ENCODE measurements around the gene LRRC4C. TPM values are rescaled to one million over a fixed set of nuclear protein-coding genes. Genes with fewer than 3 reads are reported as not detected.

LRRC4C gene
- total RNA-seq, 2 donors from 2014 or later, result 0.84 to 0.95 TPM

- H3K27ac Mint-ChIP-seq, result no peak overlapping the region
- no peak overlapping the region for H3K4me3 Mint-ChIP-seq
- TF ChIP-seq CTCF (conservative IDR thresholded peaks at IDR 0.05), result no peak
Measured at GRCh38 chr11:41419901-41420300, 39.6 kb downstream of the LRRC4C start.

GRCh38 chr11:41414771-41415440 is 44.5 kb downstream of the LRRC4C start:
- H3K4me1 Mint-ChIP-seq, result peaks cover 29% of the 10 kb centered on the region
- H3K27ac ChIP-seq (ENCODE audit: low read depth, low read length), result no peak overlapping the region
- H3K27ac Mint-ChIP-seq, result no peak overlapping the region

More at GRCh38 chr11:41419901-41420300, 39.6 kb downstream of the LRRC4C start:
- H3K27me3 Mint-ChIP-seq (ENCODE audit: insufficient read depth), result no peaks in the 10 kb centered on the region
- H3K4me1 Mint-ChIP-seq, result peaks cover 35% of the 10 kb centered on the region
- no peaks in the 10 kb centered on the region for H3K36me3 Mint-ChIP-seq (ENCODE audit: low read depth)
- peaks cover 7% of the 10 kb centered on the region for H3K4me1 ChIP-seq (ENCODE audit: control insufficient read depth, insufficient read depth, low read length)
- H3K9me3 Mint-ChIP-seq, result no peaks in the 10 kb centered on the region
- no peak for DNase-seq
- no peak overlapping the region for H3K4me3 ChIP-seq (ENCODE audit: low read length)
- H3K27ac ChIP-seq (ENCODE audit: low read depth, low read length), result no peak overlapping the region
- H3K27me3 ChIP-seq (ENCODE audit: control insufficient read depth, insufficient read depth, low read length, poor library complexity, severe bottlenecking), result no peaks in the 10 kb centered on the region
- H3K9ac ChIP-seq (ENCODE audit: extremely low read depth, low read length, poor library complexity, severe bottlenecking), result no peak overlapping the region
- no peaks in the 10 kb centered on the region for H3K36me3 ChIP-seq (ENCODE audit: control insufficient read depth, insufficient read depth, low read length)
- 94% methylated on average over 4 of the region's 4 CpGs; no CpG with 5 or more reads in 1 of the 2 experiments for WGBS, 2 experiments (ENCODE audit: insufficient coverage in 1 of 2, insufficient read length in 1 of 2)
- no peaks in the 10 kb centered on the region for H3K9me3 ChIP-seq (ENCODE audit: control insufficient read depth, low read length)

GRCh38 chr11:41413843-41414242 is 45.6 kb downstream of the LRRC4C start:
- H3K4me1 Mint-ChIP-seq, result peaks cover 27% of the 10 kb centered on the region
- no peak for DNase-seq
- Histone ChIP-seq H3K27me3 (ENCODE audit: control insufficient read depth, insufficient read depth, low read length, poor library complexity, severe bottlenecking) (no peaks in the 10 kb centered on the region), H3K4me3 (ENCODE audit: low read length) (no peak overlapping the region), H3K9ac (ENCODE audit: extremely low read depth, low read length, poor library complexity, severe bottlenecking) (no peak overlapping the region), H3K9me3 (ENCODE audit: control insufficient read depth, low read length) (no peaks in the 10 kb centered on the region), H3K4me1 (ENCODE audit: control insufficient read depth, insufficient read depth, low read length) (peaks cover 4% of the 10 kb centered on the region), H3K27ac (ENCODE audit: low read depth, low read length) (no peak overlapping the region), H3K36me3 (ENCODE audit: control insufficient read depth, insufficient read depth, low read length) (no peaks in the 10 kb centered on the region)
- H3K27ac Mint-ChIP-seq, result no peak overlapping the region
- TF ChIP-seq CTCF (conservative IDR thresholded peaks at IDR 0.05), result no peak
- peaks cover 2% of the 10 kb centered on the region for H3K9me3 Mint-ChIP-seq
- H3K27me3 Mint-ChIP-seq (ENCODE audit: insufficient read depth), result no peaks in the 10 kb centered on the region
- H3K36me3 Mint-ChIP-seq (ENCODE audit: low read depth), result no peaks in the 10 kb centered on the region
- WGBS, 2 experiments (ENCODE audit: insufficient coverage in 1 of 2, insufficient read length in 1 of 2), result 94 to 100% methylated on average over 1 to 3 of the region's 3 CpGs
- no peak overlapping the region for H3K4me3 Mint-ChIP-seq

More at GRCh38 chr11:41414771-41415440, 44.5 kb downstream of the LRRC4C start:
- no peak overlapping the region for H3K9ac ChIP-seq (ENCODE audit: extremely low read depth, low read length, poor library complexity, severe bottlenecking)
- peaks cover 1% of the 10 kb centered on the region for H3K9me3 Mint-ChIP-seq
- 96 to 97% methylated on average over 4 of the region's 4 CpGs for WGBS, 2 experiments (ENCODE audit: insufficient coverage in 1 of 2, insufficient read length in 1 of 2)
- no peak overlapping the region for H3K4me3 ChIP-seq (ENCODE audit: low read length)
- no peaks in the 10 kb centered on the region for H3K36me3 Mint-ChIP-seq (ENCODE audit: low read depth)
- no peaks in the 10 kb centered on the region for H3K36me3 ChIP-seq (ENCODE audit: control insufficient read depth, insufficient read depth, low read length)
- no peaks in the 10 kb centered on the region for H3K27me3 Mint-ChIP-seq (ENCODE audit: insufficient read depth)
- no peak for DNase-seq
- no peak overlapping the region for H3K4me3 Mint-ChIP-seq
- no peaks in the 10 kb centered on the region for H3K27me3 ChIP-seq (ENCODE audit: control insufficient read depth, insufficient read depth, low read length, poor library complexity, severe bottlenecking)
- TF ChIP-seq CTCF (conservative IDR thresholded peaks at IDR 0.05), result no peak
- peaks cover 4% of the 10 kb centered on the region for H3K4me1 ChIP-seq (ENCODE audit: control insufficient read depth, insufficient read depth, low read length)
- H3K9me3 ChIP-seq (ENCODE audit: control insufficient read depth, low read length), result no peaks in the 10 kb centered on the region

Measured in endodermal cell (in vitro differentiated cells).